Endothelial cell of coronary artery (primary cell): ENCODE results near the gene VSTM2A. TPM values are rescaled to one million over a fixed set of nuclear protein-coding genes. Genes with fewer than 3 reads are reported as not detected.

Experiments used
- total RNA-seq: library from RNA; depleted of rRNA; stranded (reverse); fragments of >200 nt; gene quantifications from 2 replicates; pipeline ENCODE4 v1.2.3, GENCODE V29; 2014

Gene VSTM2A, protein sequence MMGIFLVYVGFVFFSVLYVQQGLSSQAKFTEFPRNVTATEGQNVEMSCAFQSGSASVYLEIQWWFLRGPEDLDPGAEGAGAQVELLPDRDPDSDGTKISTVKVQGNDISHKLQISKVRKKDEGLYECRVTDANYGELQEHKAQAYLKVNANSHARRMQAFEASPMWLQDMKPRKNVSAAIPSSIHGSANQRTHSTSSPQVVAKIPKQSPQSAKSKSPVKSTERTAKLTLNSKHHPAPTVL
- not detected in 2 replicates for total RNA-seq

DNA sequence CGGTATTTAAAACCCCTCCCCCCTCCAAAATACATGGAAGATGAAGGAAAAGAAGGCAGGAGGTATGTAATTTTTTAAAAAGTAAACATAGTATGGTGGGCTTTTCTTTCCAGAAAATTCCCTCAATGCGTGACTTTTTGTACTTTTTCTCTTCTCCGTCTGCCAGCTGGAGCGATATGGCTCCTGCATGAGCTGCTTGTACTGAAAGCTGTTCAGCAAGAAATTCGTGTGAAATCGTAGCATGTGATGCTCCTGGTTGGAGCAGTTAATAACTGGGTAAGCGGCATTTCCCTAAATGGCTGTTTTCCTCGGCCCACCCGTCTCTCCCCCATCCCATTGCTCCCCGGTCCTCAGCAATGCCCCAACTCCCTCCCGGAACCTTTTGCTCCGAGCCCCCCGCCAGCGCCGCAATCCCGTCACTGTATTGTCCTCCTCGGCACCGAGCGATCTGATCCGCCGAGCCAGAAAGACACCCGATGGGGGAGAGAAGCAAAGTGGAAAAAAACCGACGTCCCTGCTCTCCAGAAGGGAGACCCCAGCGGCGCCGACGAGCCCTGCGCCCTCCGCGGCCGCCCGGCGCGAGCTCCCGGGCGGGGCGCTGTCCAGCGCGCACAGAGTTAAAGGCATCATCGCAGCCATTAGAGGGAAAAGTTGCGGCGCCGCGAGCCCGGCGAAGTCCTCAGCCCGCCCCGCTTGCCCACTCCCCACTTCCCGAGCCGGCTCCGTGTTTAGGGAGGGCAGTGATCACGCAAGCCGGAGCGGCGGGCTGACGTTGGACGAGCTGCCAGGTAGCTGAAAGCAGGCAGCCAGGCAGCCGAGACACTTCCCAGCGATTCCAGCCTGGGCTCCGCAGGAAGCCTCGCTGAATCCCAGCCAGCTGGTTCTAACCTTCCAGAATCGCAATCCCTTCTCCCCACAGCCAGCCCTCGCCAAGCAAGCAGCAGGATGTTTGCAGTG lies at the start of gene VSTM2A:
VSTM2A (plus strand) TSS at position 707 of the 957 bp plus-strand sequence. CDS start 356 bp downstream, outside the sequence.

Other genes starting within 250 kb of the VSTM2A start
- gene SEC61G, start 216.8 kb downstream of the VSTM2A start, total RNA-seq = 183 and 210 TPM in 2 replicates